Activated naive CD8-positive, alpha-beta T cell treated with anti-CD3 and anti-CD28 coated beads, Interleukin-2, amount 10 ng/mL, durations not matched to agents 7 days and 5 days (primary cell): ENCODE measurements around the gene CADM3. TPM values are rescaled to one million over a fixed set of nuclear protein-coding genes. Genes with fewer than 3 reads are reported as not detected.
A peak's percentile ranks its signal among the peaks of the same experiment; 100 is the strongest.

ENCODE experiments used
- ATAC-seq: fragments of 150-1000 bp; cut with Tn5 transposase; one replicate; pipeline ENCODE4 v1.10.0; 2021; ENCODE audit warnings: low read depth, moderate library complexity
- POLR2A ChIA-PET: fragments of 350-600 bp; sonication (Branson Sonifier 250); formaldehyde crosslinking; loops from one replicate; lab custom pipeline; 2021; ENCODE audit warnings: antibody characterized with exemption; lab: Charles Lee
- DNase-seq: peaks from one replicate; pipeline ENCODE4 v3.0.0; 2021
- H3K27ac Mint-ChIP-seq: one replicate; pipeline ENCODE4 v1.8.0; 2022; ENCODE audit warnings: mild to moderate bottlenecking, mixed read lengths
- H3K27me3 Mint-ChIP-seq: one replicate; pipeline ENCODE4 v1.8.0; 2022; ENCODE audit warnings: mild to moderate bottlenecking, moderate library complexity, mixed read lengths
- H3K36me3 Mint-ChIP-seq: one replicate; pipeline ENCODE4 v1.8.0; 2021; ENCODE audit warnings: mild to moderate bottlenecking, mixed read lengths
- H3K4me1 Mint-ChIP-seq: one replicate; pipeline ENCODE4 v1.8.0; 2021; ENCODE audit warnings: mixed read lengths
- H3K4me3 Mint-ChIP-seq: one replicate; pipeline ENCODE4 v1.8.0; 2022; ENCODE audit warnings: mild to moderate bottlenecking, moderate library complexity, mixed read lengths
- H3K9me3 Mint-ChIP-seq: one replicate; pipeline ENCODE4 v1.8.0; 2021; ENCODE audit warnings: mixed read lengths
- total RNA-seq, 2 experiments: library from RNA; stranded (reverse); gene quantifications; one replicate each; pipeline ENCODE4 v1.2.3, GENCODE V29; 2021

Gene CADM3
- total RNA-seq, 2 experiments from 2014 or later: not detected

- H3K4me3 Mint-ChIP-seq: no peak overlapping the region
- POLR2A ChIA-PET: no interaction called here
- peaks cover 39% of the 10 kb centered on the region for H3K27me3 Mint-ChIP-seq
- H3K36me3 Mint-ChIP-seq: no peaks in the 10 kb centered on the region
- ATAC-seq (no peak), DNase-seq (no peak)
- no peaks in the 10 kb centered on the region for H3K9me3 Mint-ChIP-seq
- H3K4me1 Mint-ChIP-seq: peaks cover 2% of the 10 kb centered on the region
- H3K27ac Mint-ChIP-seq: no peak overlapping the region
These were observed 8.7 kb upstream of the CADM3 start for GRCh38 chr1:159162516-159163265.

GRCh38 chr1:159163614-159164228 lies 7.7 kb upstream of the CADM3 start:
- Mint-ChIP-seq H3K9me3 (no peaks in the 10 kb centered on the region), H3K4me3 (no peak overlapping the region), H3K36me3 (no peaks in the 10 kb centered on the region), H3K27me3 (peaks cover 47% of the 10 kb centered on the region), H3K27ac (no peak overlapping the region), H3K4me1 (peaks cover 2% of the 10 kb centered on the region)
- POLR2A ChIA-PET: no interaction called here
- ATAC-seq (no peak), DNase-seq (no peak)

DNA sequence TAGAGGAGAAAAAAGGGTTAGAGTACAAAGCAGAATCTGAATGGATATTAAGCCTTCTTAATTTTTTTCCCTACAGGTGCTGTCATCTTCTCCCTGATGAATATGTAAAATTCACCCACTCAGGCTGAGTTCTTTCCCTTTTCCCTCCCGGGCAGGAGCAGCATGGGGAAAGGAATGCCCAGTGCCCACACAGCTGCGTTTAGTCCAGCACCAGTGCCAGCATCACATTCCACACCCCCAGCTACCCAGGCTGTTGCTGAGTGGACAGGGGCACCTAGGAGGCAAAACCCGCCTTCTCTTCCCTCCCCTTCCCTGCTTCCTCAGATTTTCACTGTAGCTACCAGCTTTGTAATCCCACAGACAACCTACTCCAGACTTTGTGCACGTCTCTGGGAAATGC lies 3.4 kb upstream of the CADM3 start:
- ATAC-seq (no peak), DNase-seq (no peak)
- Mint-ChIP-seq H3K9me3 (no peaks in the 10 kb centered on the region), H3K4me1 (peaks cover 3% of the 10 kb centered on the region), H3K27me3 (peaks cover 68% of the 10 kb centered on the region), H3K4me3 (no peak overlapping the region), H3K36me3 (no peaks in the 10 kb centered on the region), H3K27ac (no peak overlapping the region)
- POLR2A ChIA-PET: no interaction called here

- no peaks in the 10 kb centered on the region for H3K9me3 Mint-ChIP-seq
- no peak overlapping the region for H3K4me3 Mint-ChIP-seq
These were observed 776 bp upstream of the CADM3 start for GRCh38 chr1:159170639-159171038.

DNA sequence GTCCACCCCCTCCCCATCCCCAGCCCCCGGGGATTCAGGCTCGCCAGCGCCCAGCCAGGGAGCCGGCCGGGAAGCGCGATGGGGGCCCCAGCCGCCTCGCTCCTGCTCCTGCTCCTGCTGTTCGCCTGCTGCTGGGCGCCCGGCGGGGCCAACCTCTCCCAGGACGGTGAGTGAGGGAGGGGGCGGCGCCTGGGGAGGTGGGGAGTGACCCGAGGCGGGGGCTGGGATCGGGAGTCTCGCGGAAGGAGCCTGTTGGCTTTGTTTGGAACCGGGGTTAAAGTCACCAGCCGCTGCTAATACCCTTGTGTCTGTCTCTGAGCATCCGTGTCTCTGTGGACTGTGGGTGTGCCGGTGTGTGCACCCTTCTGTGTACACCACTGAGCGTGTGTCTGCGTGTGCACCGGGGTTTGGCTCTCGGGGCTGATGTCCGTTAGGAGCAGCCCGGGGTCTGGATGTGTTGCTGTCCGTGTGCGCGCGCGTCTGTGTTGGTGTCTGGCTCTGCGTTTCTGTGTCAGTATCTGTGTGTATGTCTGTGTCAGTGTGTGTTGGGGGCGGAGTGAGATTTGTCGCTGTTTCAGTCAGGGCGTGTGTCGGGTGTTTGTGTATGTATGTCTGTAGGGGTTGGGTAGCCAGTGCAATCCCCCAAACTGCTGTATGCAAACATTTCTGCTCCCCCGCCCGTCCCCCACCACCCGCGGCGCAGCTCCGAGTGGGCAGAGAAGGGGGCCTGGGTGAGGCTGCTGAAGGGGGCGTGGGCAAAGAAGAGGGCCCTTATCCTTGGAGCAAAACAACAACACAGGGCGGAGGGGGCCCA lies 480 bp downstream of the CADM3 start:
- Mint-ChIP-seq H3K27ac (no peak overlapping the region), H3K4me3 (no peak overlapping the region), H3K4me1 (peaks cover 3% of the 10 kb centered on the region), H3K27me3 (peaks cover 61% of the 10 kb centered on the region), H3K36me3 (no peaks in the 10 kb centered on the region), H3K9me3 (no peaks in the 10 kb centered on the region)
- POLR2A ChIA-PET: no interaction called here
- DNase-seq (no peak), ATAC-seq (no peak)

More at GRCh38 chr1:159170639-159171038, 776 bp upstream of the CADM3 start:
- Mint-ChIP-seq H3K27ac (no peak overlapping the region), H3K36me3 (no peaks in the 10 kb centered on the region), H3K4me1 (peaks cover 3% of the 10 kb centered on the region), H3K27me3 (peaks cover 70% of the 10 kb centered on the region)
- DNase-seq: no peak
- POLR2A ChIA-PET: no interaction called here
- no peak for ATAC-seq

- Mint-ChIP-seq H3K4me3 (no peak overlapping the region), H3K36me3 (no peaks in the 10 kb centered on the region), H3K27me3 (peaks cover 60% of the 10 kb centered on the region), H3K27ac (no peak overlapping the region), H3K4me1 (peaks cover 5% of the 10 kb centered on the region), H3K9me3 (no peaks in the 10 kb centered on the region)
- no peak for ATAC-seq
- POLR2A ChIA-PET: no interaction called here
- DNase-seq: no peak
These were observed 1.3 kb downstream of the CADM3 start for GRCh38 chr1:159172614-159173291.

DNA sequence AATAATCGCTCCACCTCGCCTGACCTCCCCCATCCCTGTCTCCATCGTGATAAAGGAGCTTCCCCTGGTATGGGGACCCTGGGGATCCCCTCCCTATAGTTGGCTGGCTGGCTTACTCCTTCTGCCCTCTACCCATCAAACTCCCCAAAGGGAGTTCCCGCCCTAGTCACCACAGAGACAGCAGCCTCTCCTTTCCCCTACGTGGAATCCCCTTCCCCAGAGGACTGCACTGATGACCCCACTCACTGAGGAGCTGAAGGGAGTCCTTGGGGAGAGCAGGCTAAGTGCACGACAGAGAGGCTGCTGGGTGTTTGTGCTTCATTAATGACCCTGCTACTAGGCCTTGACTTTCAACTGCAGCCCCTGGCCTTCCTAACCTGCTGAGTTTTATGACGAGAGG lies 1.9 kb downstream of the CADM3 start:
- Mint-ChIP-seq H3K9me3 (no peaks in the 10 kb centered on the region), H3K27me3 (peaks cover 56% of the 10 kb centered on the region), H3K4me1 (peaks cover 5% of the 10 kb centered on the region), H3K4me3 (no peak overlapping the region), H3K36me3 (no peaks in the 10 kb centered on the region), H3K27ac (no peak overlapping the region)
- DNase-seq (no peak), ATAC-seq (no peak)
- POLR2A ChIA-PET: no interaction called here

GRCh38 chr1:159175571-159175970 lies 4.2 kb downstream of the CADM3 start:
- POLR2A ChIA-PET: no interaction called here
- no peaks in the 10 kb centered on the region for H3K36me3 Mint-ChIP-seq
- H3K4me3 Mint-ChIP-seq: no peak overlapping the region
- H3K27ac Mint-ChIP-seq: no peak overlapping the region
- H3K9me3 Mint-ChIP-seq: no peaks in the 10 kb centered on the region
- peaks cover 44% of the 10 kb centered on the region for H3K27me3 Mint-ChIP-seq
- no peak for ATAC-seq
- peaks cover 5% of the 10 kb centered on the region for H3K4me1 Mint-ChIP-seq
- DNase-seq: no peak

DNA sequence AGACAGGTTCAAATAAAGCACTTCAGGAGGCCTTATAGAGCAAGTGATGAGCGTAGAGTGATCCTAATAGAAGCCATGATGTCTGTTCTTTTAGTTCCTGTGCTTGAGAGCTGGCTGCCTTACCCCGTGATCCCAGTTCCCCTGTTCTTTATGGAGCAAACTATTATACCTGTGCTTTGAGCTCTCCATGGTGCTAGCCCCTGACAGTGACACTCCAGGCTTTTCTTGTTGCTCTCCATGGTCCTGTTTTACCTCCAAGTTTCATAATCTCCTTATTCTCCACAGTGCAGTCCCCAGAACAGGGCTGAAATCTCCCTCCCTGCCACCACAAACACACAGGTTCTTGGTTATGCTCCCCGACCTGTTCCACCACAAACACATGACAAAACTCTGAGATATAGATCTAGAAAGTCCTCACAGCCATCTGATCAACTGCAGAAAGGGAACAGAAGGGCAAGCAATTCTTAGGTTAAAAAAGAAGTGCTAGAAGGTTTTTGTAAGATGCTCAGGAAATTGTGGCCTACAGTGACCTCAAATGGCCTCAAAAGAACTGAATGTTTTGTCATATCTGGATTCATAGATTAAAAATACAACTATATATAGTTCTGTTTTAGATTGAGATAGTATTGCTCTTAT lies 6.0 kb downstream of the CADM3 start:
- H3K36me3 Mint-ChIP-seq: no peaks in the 10 kb centered on the region
- DNase-seq (no peak), ATAC-seq (peak; percentile 58)
- peaks cover 36% of the 10 kb centered on the region for H3K27me3 Mint-ChIP-seq
- H3K4me1 Mint-ChIP-seq: peaks cover 2% of the 10 kb centered on the region
- no peak overlapping the region for H3K27ac Mint-ChIP-seq
- POLR2A ChIA-PET: no interaction called here
- H3K4me3 Mint-ChIP-seq: no peak overlapping the region
- no peaks in the 10 kb centered on the region for H3K9me3 Mint-ChIP-seq

GRCh38 chr1:159179906-159180305 lies 8.5 kb downstream of the CADM3 start:
- DNase-seq: no peak
- POLR2A ChIA-PET: no interaction called here
- H3K36me3 Mint-ChIP-seq: no peaks in the 10 kb centered on the region
- peaks cover 2% of the 10 kb centered on the region for H3K4me1 Mint-ChIP-seq
- H3K9me3 Mint-ChIP-seq: no peaks in the 10 kb centered on the region
- H3K27ac Mint-ChIP-seq: no peak overlapping the region
- no peak overlapping the region for H3K4me3 Mint-ChIP-seq
- H3K27me3 Mint-ChIP-seq: peaks cover 28% of the 10 kb centered on the region
- no peak for ATAC-seq

DNA sequence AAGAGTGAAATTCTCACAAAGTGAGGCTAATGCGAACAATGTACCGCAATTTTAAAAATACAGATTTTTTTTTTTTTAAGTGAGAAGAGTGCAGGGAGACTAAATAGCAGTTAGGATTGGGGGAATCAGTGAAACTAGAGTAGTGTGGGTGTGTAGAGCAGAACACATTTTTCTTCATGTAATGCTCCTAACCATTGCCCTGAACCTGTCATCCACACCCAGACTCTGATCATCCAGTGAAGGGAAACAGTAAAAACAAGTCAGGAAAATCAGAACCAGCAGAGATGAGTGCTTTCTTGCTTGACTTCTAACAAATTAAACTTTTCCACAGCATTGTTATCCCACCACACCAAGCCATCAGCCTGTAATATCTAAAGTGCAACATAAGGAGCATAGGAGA lies 9.1 kb downstream of the CADM3 start:
- H3K36me3 Mint-ChIP-seq: no peaks in the 10 kb centered on the region
- POLR2A ChIA-PET: no interaction called here
- no peak overlapping the region for H3K27ac Mint-ChIP-seq
- H3K9me3 Mint-ChIP-seq: no peaks in the 10 kb centered on the region
- no peak for ATAC-seq
- H3K27me3 Mint-ChIP-seq: peaks cover 30% of the 10 kb centered on the region
- no peak for DNase-seq
- no peak overlapping the region for H3K4me3 Mint-ChIP-seq
- H3K4me1 Mint-ChIP-seq: peaks cover 2% of the 10 kb centered on the region

GRCh38 chr1:159181328-159182024 lies 10.1 kb downstream of the CADM3 start:
- POLR2A ChIA-PET: no interaction called here
- DNase-seq (no peak), ATAC-seq (no peak)
- Mint-ChIP-seq H3K27me3 (peaks cover 28% of the 10 kb centered on the region), H3K4me3 (no peak overlapping the region), H3K36me3 (no peaks in the 10 kb centered on the region), H3K4me1 (peaks cover 2% of the 10 kb centered on the region), H3K9me3 (no peaks in the 10 kb centered on the region), H3K27ac (no peak overlapping the region)
